Activated CD8-positive, alpha-beta memory T cell treated with anti-CD3 and anti-CD28 coated beads for 48 hours (primary cell): ENCODE data around the gene CLTB.
"Not testable (repeated sequence)": the region's sequence is repeated elsewhere in the genome, so short reads cannot be mapped to it uniquely, and the experiment has no call there.

Source experiments
- DNase-seq, 3 experiments: peaks; one replicate each; pipeline ENCODE4 v3.0.0-alpha.2; 2020; ENCODE audit warnings: low read depth in 2 of 3, low spot score in 2 of 3

Gene CLTB

GRCh38 chr5:176427971-176428370 is 11.6 kb upstream of the CLTB start:
- DNase-seq, result no peak

GRCh38 chr5:176426876-176427275 is 10.5 kb upstream of the CLTB start:
- no peak for DNase-seq

GRCh38 chr5:176425791-176426190 is 9.5 kb upstream of the CLTB start:
- DNase-seq, result no peak

- DNase-seq, result no peak
Observed at GRCh38 chr5:176425138-176425537, 8.8 kb upstream of the CLTB start.

- DNase-seq, result no peak
Observed at GRCh38 chr5:176424181-176424580, 7.8 kb upstream of the CLTB start.

- no peak for DNase-seq
Observed at GRCh38 chr5:176420972-176421544, 4.7 kb upstream of the CLTB start.

- DNase-seq, result no peak
Observed at GRCh38 chr5:176420086-176420485, 3.7 kb upstream of the CLTB start.

- no peak for DNase-seq
Observed at GRCh38 chr5:176418251-176418650, 1.9 kb upstream of the CLTB start.

GRCh38 chr5:176416965-176417364 is 626 bp upstream of the CLTB start:
- no peak for DNase-seq

- no peak for DNase-seq
Observed at GRCh38 chr5:176415240-176415951, 943 bp downstream of the CLTB start.

GRCh38 chr5:176414704-176415103 is 1.6 kb downstream of the CLTB start:
- DNase-seq, result no peak

- no peak for DNase-seq
Observed at GRCh38 chr5:176413709-176414191, 2.6 kb downstream of the CLTB start.

GRCh38 chr5:176413255-176413565 is 3.1 kb downstream of the CLTB start:
- no peak for DNase-seq

- no peak for DNase-seq
Observed at GRCh38 chr5:176412517-176413254, 3.7 kb downstream of the CLTB start.

- no peak for DNase-seq
Observed at GRCh38 chr5:176410486-176411180, 5.7 kb downstream of the CLTB start.

GRCh38 chr5:176409765-176410164 is 6.6 kb downstream of the CLTB start:
- DNase-seq, result no peak

GRCh38 chr5:176408590-176408989 is 7.7 kb downstream of the CLTB start:
- DNase-seq, result no peak

GRCh38 chr5:176408252-176408573 is 8.1 kb downstream of the CLTB start:
- not testable (repeated sequence) for DNase-seq

- no peak for DNase-seq
Observed at GRCh38 chr5:176407456-176408251, 8.7 kb downstream of the CLTB start.

- DNase-seq, result no peak
Observed at GRCh38 chr5:176406436-176407052, 9.8 kb downstream of the CLTB start.
